ENCODE measurements around the gene KRTAP5-7. TPM values are rescaled to one million over a fixed set of nuclear protein-coding genes. Genes with fewer than 3 reads are reported as not detected.

The KRTAP5-7 gene
- polyA plus RNA-seq, 1 donor from 2014 or later = 0.56 TPM

DNA sequence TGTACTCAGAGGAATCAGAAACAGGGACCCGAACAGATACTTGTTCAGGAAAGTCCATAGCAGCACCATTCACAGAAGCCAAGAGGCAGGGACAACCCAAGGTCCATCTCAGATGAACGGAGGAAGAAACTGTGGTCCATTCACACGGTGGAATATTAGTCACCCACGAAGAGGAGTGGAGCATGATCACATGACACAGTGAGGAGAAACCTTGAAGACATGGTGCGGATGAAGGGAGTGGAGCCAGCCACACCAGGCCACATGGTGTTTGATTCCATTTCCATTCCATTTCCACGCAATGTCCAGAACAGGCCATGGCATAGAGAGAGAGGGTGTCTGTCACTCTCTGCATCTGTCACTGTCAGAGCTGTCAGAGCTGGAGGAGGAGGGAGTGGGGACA lies 43.4 kb upstream of the KRTAP5-7 start:
- TF ChIP-seq CTCF (IDR thresholded peaks at IDR 0.05; ENCODE audit: poor library complexity, severe bottlenecking) = no peak
- no peak for TF ChIP-seq SMC3 (conservative IDR thresholded peaks at IDR 0.05; ENCODE audit: poor library complexity)
- TF ChIP-seq RAD21 (conservative IDR thresholded peaks at IDR 0.05) = no peak
- no peak for TF ChIP-seq TAF1 (IDR thresholded peaks at IDR 0.05; ENCODE audit: low read depth)
- TF ChIP-seq EP300 (conservative IDR thresholded peaks at IDR 0.05; ENCODE audit: poor library complexity, severe bottlenecking) = no peak
- no peak for TF ChIP-seq MXI1 (conservative IDR thresholded peaks at IDR 0.05; ENCODE audit: poor library complexity, severe bottlenecking)
- TF ChIP-seq POLR2AphosphoS5 (IDR thresholded peaks at IDR 0.05) = no peak
- no peak for TF ChIP-seq EZH2 (IDR thresholded peaks at IDR 0.05; ENCODE audit: borderline replicate concordance, insufficient read depth, low read length, poor library complexity, severe bottlenecking)
- no peak for TF ChIP-seq REST (IDR thresholded peaks at IDR 0.05; ENCODE audit: borderline replicate concordance)
- Histone ChIP-seq H2AFZ (ENCODE audit: low read depth, low read length) (no peak overlapping the region), H3K36me3 (ENCODE audit: insufficient read depth, low read length) (no peaks in the 10 kb centered on the region)

DNA sequence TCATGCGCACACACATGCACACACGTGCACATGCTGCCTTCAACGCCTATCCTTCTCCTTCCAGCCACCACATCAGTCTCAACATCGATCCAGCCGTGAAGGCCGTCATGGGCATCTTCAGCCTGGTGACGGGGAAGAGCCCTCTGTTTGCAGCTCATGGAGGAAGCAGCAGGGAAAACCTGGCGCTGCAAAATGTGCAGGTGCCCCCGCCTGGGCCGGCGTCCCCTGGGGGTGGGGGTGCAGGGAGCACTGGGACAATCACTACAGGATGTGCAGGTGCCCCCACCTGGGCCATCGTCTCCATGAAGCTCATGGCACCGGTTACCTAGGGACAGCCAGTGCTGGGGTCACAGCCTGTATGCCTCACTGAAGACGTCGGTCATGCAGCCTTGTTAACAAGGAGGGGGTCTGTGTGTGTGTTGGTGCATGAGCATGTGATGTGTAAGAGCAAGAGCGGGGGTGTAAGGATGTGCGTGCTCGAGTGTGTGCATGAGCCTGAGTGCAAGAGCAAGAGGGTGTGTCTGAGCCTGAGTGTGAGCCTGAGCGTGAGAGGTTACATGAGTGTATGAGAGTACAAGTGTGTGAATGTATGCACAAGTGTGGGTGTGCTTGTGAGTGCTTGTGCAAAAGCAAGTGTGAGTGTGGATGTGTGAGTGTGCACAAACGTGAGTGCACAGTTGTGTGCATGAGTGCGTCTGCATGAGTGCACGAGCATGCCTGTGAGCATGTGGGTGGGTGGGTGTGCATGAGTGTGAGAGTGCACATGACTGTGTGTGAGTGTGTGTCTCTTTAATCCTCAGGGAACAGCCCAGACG lies 42.6 kb upstream of the KRTAP5-7 start:
- Histone ChIP-seq H3K9me3 (ENCODE audit: low read length) (no peaks in the 10 kb centered on the region), H3K4me2 (ENCODE audit: low read length) (no peak overlapping the region), H3F3A (ENCODE audit: insufficient read depth, low read length, poor library complexity, severe bottlenecking) (no peaks in the 10 kb centered on the region), H3K27me3 (ENCODE audit: insufficient read depth, low read depth, low read length) (no peaks in the 10 kb centered on the region), H2AFZ (ENCODE audit: low read depth, low read length) (no peak overlapping the region), H3K9me2 (ENCODE audit: insufficient read depth, low read length) (no peaks in the 10 kb centered on the region), H4K20me1 (ENCODE audit: insufficient read depth) (no peaks in the 10 kb centered on the region), H3K36me3 (ENCODE audit: insufficient read depth, low read length) (no peaks in the 10 kb centered on the region), H3K27ac (ENCODE audit: low read length) (no peak overlapping the region), H3K9ac (ENCODE audit: low read length) (no peak overlapping the region), H3K4me3 (ENCODE audit: low read length) (no peak overlapping the region), H3K79me2 (replicated peaks; ENCODE audit: insufficient read depth, low read length) (no peaks in the 10 kb centered on the region)
- no peak for TF ChIP-seq CTCF (IDR thresholded peaks at IDR 0.05; ENCODE audit: poor library complexity, severe bottlenecking)
- TF ChIP-seq POLR2AphosphoS5 (IDR thresholded peaks at IDR 0.05) = no peak
- TF ChIP-seq REST (IDR thresholded peaks at IDR 0.05; ENCODE audit: borderline replicate concordance) = no peak
- no peak for TF ChIP-seq RAD21 (conservative IDR thresholded peaks at IDR 0.05)

More for the DNA sequence above, 43.4 kb upstream of the KRTAP5-7 start:
- Histone ChIP-seq H3K9me2 (ENCODE audit: insufficient read depth, low read length) (no peaks in the 10 kb centered on the region), H3K4me2 (ENCODE audit: low read length) (no peak overlapping the region), H3K79me2 (replicated peaks; ENCODE audit: insufficient read depth, low read length) (no peaks in the 10 kb centered on the region), H3K27ac (ENCODE audit: low read length) (no peak overlapping the region), H3K4me3 (ENCODE audit: low read length) (no peak overlapping the region), H3K9me3 (ENCODE audit: low read length) (no peaks in the 10 kb centered on the region), H3F3A (ENCODE audit: insufficient read depth, low read length, poor library complexity, severe bottlenecking) (no peaks in the 10 kb centered on the region), H4K20me1 (ENCODE audit: insufficient read depth) (no peaks in the 10 kb centered on the region), H3K27me3 (ENCODE audit: insufficient read depth, low read depth, low read length) (no peaks in the 10 kb centered on the region), H3K9ac (ENCODE audit: low read length) (no peak overlapping the region)

Data from neural cell (in vitro differentiated cells).